Measurements from ENCODE around the gene PTGER2.

DNA sequence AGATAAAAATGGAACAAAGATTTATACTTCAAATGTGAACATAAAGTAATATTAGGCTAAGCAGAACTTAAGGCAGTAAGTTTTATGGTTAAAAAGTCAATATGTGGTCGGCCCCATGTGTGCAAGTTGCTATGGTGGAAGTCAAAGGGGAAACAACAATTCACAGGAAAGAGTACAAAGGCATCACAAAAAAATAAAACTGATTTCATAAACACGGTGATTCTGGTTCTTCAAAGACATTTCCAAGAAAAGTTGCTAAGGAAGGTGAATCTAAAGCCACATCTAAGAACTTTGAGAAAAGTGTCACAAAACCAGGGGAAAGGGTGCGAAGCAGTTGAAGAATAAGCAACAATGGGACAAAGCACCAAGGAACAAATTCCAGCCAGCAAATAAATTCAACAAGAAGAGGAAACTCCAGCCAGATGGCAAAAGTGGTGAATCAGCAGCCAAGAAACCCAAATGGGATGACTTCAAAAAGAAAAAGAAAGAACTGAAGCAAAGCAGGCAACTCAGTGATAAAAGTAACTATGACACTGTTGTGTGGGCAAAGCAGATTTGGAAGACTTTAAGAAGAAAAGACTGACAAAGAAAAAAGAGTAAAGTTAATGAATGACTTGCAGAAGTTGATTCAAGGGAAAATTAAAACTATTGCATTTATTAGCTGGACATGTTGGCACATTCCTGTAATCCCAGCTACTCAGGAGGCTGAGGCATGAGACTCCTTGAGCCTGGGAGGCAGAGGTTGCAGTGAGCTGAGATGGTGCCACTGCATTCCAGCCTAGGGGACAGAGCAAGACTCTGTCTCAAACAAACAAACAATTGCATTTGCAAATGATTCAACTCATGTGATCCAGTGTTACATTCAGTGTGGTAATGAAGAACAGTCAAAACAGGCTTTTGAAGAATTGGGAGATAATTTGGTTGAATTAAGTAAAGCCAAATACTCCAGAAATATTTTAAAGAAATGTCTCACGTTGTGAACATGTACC lies 27.2 kb upstream of the PTGER2 start:
- TF ChIP-seq POLR2A (IDR thresholded peaks at IDR 0.05), result no peak
- TF ChIP-seq, protein P1, sequence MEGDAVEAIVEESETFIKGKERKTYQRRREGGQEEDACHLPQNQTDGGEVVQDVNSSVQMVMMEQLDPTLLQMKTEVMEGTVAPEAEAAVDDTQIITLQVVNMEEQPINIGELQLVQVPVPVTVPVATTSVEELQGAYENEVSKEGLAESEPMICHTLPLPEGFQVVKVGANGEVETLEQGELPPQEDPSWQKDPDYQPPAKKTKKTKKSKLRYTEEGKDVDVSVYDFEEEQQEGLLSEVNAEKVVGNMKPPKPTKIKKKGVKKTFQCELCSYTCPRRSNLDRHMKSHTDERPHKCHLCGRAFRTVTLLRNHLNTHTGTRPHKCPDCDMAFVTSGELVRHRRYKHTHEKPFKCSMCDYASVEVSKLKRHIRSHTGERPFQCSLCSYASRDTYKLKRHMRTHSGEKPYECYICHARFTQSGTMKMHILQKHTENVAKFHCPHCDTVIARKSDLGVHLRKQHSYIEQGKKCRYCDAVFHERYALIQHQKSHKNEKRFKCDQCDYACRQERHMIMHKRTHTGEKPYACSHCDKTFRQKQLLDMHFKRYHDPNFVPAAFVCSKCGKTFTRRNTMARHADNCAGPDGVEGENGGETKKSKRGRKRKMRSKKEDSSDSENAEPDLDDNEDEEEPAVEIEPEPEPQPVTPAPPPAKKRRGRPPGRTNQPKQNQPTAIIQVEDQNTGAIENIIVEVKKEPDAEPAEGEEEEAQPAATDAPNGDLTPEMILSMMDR (IDR thresholded peaks at IDR 0.05), result no peak

Measured in lower leg skin (tissue), 3 donors.